Transverse colon (tissue), 4 donors: Measurements from ENCODE around the gene PDIK1L. TPM values are rescaled to one million over a fixed set of nuclear protein-coding genes. Genes with fewer than 3 reads are reported as not detected.

Experiments
- DNase-seq: peaks from one replicate; pipeline ENCODE4 v3.0.0-alpha.2; 2019
- H3K27ac ChIP-seq, 4 donors: fragments of 200-600 bp; sonication (generic); 2 replicates each; pipeline ENCODE4 v1.5.1; 2016 to 2018; ENCODE audit warnings: inconsistent platforms in 4 of 4
- H3K27me3 ChIP-seq: fragments of 200-600 bp; sonication (generic); 2 replicates; pipeline ENCODE4 v1.5.1; 2017; ENCODE audit warnings: inconsistent platforms
- H3K36me3 ChIP-seq, 4 donors: fragments of 200-600 bp; sonication (generic); 2 replicates each; pipeline ENCODE4 v1.5.1; 2017 to 2019; ENCODE audit warnings: inconsistent platforms in 4 of 4
- H3K4me1 ChIP-seq, 4 donors: fragments of 200-600 bp; sonication (generic); 2 replicates each; pipeline ENCODE4 v1.5.1; 2017 to 2020; ENCODE audit warnings: inconsistent platforms in 4 of 4
- H3K4me3 ChIP-seq, 4 donors: fragments of 200-600 bp; sonication (generic); 1 replicate in 1 of 4; 2 replicates in 3 of 4; pipeline versions ENCODE4 v1.5.1 to v1.6.1; 2017 to 2019; ENCODE audit warnings: inconsistent platforms in 4 of 4
- H3K9me3 ChIP-seq, 2 donors: fragments of 200-600 bp; sonication (generic); 2 replicates each; pipeline ENCODE4 v1.5.1; 2017 to 2019; ENCODE audit warnings: inconsistent platforms in 2 of 2
- EP300 ChIP-seq: sonication (generic); formaldehyde crosslinking; IDR thresholded peaks from one replicate; pipeline ENCODE4 v1.6.1; 2017; ENCODE audit warnings: antibody characterized with exemption, low read depth
- POLR2A ChIP-seq: fragments of 450-650 bp; IDR thresholded peaks from one replicate; pipeline ENCODE4 v1.6.1; 2016; ENCODE audit warnings: antibody characterized with exemption, mild to moderate bottlenecking, moderate library complexity
- POLR2AphosphoS5 ChIP-seq, 3 donors: sonication (generic); formaldehyde crosslinking; IDR thresholded peaks; one replicate each; pipeline ENCODE4 v1.6.1; 2016; ENCODE audit warnings: antibody characterized with exemption in 3 of 3
- WGBS, 2 donors: methylation state at CpG; one replicate each; pipeline ENCODE4 v1.1.5; 2018; ENCODE audit warnings: low coverage in 1 of 2; 5-methylcytosine and 5-hydroxymethylcytosine counted together
- in situ Hi-C, 4 donors: fragments of 200-750 bp; cut with MboI; loops; one replicate each; pipeline versions ENCODE4 v1.15.0 to v1.15.1; 2017; ENCODE audit warnings: low sequenced_read_pairs in 3 of 4, low pct_ligation_motif_present in 1 of 4, low pct_unique_long_range_greater_than_20kb in 1 of 4
- intact Hi-C: fragments of 100-400 bp; cut with DNase I; formaldehyde crosslinking; loops from one replicate; pipeline ENCODE4 v1.15.1; 2023; ENCODE audit warnings: low total_unique reads
- total RNA-seq, 4 donors: library from RNA; depleted of rRNA; stranded (reverse); fragments of >200 nt; gene quantifications; one replicate each; pipeline ENCODE4 v1.1.0, GENCODE V29; 2016
- TF ChIP-seq, protein P1 (sequence below), 5 experiments: fragments of 200-600 bp in 3 of 5; fragments of 450-650 bp in 2 of 5; sonication (generic) in 3 of 5; IDR thresholded peaks; 1 replicate in 2 of 5; 2 replicates in 3 of 5; pipeline ENCODE4 v1.5.1; 2016 to 2017; ENCODE audit warnings: antibody characterized with exemption in 5 of 5, inconsistent platforms in 3 of 5, mild to moderate bottlenecking in 2 of 5, moderate library complexity in 1 of 5

The PDIK1L gene
- 10 to 100 TPM in 2 of 4 donors, 1 to 10 TPM in 2; 4.0 to 15.6 (median 9.8) TPM for total RNA-seq

DNA sequence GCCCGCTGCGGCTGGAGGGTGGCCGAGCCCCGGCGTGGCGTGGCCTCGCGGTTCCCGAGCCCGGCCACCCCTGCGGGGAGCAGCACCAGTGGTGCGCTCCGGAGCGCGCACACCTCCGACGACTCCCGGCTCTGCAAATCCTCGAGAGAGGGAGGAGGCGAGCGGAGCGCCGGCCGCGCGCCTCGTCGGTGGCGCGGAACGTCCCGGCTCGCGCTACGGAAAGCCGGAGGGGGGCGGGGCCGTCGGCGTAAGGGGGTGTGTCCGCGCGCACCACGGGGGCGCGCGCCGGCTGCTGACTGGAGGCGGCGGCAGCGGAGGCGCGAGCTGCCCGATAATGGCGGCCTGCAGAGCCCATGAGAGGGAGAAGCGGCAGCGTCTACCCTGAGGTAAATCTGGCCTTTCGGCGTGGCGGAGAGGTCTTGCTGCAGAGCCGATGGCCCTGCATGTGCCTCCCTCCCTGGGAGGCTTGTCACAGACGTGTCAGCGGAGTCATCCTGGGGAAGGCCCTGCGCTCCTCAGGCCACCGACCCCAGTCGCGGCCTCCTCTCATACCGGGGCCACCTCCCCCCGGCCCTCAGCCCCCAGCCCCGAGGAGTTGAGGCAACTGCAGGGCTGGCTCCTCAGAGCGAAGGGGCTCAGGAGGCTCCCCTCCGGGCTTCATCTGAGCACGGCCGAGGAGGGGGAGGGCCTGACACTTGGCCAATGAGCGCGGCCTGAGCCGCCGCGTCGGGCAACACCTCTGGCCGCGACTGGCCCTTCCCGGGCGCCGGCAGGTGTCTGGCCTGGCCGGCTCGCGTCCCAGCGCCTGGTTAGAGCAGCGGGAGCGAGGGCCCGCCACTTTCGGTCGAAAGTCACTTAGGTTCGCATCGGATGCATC, at the start of gene PDIK1L:
Gene PDIK1L, plus strand, starts transcription at position 295 of the 877 bp plus-strand sequence. CDS start 2,485 bp downstream, outside the sequence.
- Histone ChIP-seq H3K4me3 (peak within 1 kb of the TSS; percentile 75 to 100 (median 94)), H3K4me1 (peaks cover 11 to 47% (median 33%) of the 10 kb centered on the region in 4 donors), H3K27me3 (no peaks in the 10 kb centered on the region), H3K27ac (peak within 1 kb of the TSS; percentile 97 to 99 (median 97)), H3K9me3 (no peaks in the 10 kb centered on the region), H3K36me3 (peaks cover 0 to 8% (median 0%) of the 10 kb centered on the region in 4 donors)
- TF ChIP-seq POLR2AphosphoS5 (IDR thresholded peaks at IDR 0.05) (peak; percentile 80 to 87 (median 86)), EP300 (no peak), POLR2A (peak; percentile 84)
- TF ChIP-seq, protein P1, sequence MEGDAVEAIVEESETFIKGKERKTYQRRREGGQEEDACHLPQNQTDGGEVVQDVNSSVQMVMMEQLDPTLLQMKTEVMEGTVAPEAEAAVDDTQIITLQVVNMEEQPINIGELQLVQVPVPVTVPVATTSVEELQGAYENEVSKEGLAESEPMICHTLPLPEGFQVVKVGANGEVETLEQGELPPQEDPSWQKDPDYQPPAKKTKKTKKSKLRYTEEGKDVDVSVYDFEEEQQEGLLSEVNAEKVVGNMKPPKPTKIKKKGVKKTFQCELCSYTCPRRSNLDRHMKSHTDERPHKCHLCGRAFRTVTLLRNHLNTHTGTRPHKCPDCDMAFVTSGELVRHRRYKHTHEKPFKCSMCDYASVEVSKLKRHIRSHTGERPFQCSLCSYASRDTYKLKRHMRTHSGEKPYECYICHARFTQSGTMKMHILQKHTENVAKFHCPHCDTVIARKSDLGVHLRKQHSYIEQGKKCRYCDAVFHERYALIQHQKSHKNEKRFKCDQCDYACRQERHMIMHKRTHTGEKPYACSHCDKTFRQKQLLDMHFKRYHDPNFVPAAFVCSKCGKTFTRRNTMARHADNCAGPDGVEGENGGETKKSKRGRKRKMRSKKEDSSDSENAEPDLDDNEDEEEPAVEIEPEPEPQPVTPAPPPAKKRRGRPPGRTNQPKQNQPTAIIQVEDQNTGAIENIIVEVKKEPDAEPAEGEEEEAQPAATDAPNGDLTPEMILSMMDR (IDR thresholded peaks at IDR 0.05): peak in 1 of 5 experiments; percentile 13
- in situ Hi-C loops (no loop called here), intact Hi-C loops (no loop called here)
- WGBS, 2 donors: 2% methylated on average over 49 of the region's 96 CpGs; no CpG with 5 or more reads in 1 of the 2 donors
- peak; percentile 95 for DNase-seq

DNA sequence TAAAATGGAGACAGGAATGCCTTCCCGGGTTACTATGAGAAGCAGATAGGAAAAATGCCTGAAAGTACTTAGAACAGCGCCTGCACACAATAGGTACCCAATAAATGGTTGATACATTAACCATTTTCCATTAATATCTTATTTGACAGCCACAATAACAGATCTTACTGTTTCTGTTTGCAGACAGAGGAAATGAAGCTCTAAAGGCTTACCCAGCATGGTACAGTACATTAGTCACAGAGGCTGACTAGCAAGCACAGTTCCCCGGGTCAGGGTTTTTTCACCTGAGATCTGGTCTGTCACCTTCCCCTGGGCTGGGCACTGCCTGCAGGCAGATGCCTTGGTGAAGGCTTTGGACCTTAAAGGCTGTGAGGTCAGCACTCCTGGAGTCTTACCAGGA, 47.1 kb upstream of the PDIK1L start:
- intact Hi-C loops (no loop called here), in situ Hi-C loops (no loop called here)
- Histone ChIP-seq H3K4me3 (no peak overlapping the region), H3K27ac (no peak overlapping the region), H3K36me3 (no peaks in the 10 kb centered on the region), H3K27me3 (peaks cover 6% of the 10 kb centered on the region), H3K9me3 (no peaks in the 10 kb centered on the region), H3K4me1 (no peaks in the 10 kb centered on the region)
- 74 to 83% methylated on average over 1 to 3 of the region's 3 CpGs for WGBS, 2 donors
- TF ChIP-seq POLR2AphosphoS5 (IDR thresholded peaks at IDR 0.05): no peak
- TF ChIP-seq POLR2A: no peak
- TF ChIP-seq, protein P1 (IDR thresholded peaks at IDR 0.05): no peak
- no peak for TF ChIP-seq EP300
- no peak for DNase-seq

DNA sequence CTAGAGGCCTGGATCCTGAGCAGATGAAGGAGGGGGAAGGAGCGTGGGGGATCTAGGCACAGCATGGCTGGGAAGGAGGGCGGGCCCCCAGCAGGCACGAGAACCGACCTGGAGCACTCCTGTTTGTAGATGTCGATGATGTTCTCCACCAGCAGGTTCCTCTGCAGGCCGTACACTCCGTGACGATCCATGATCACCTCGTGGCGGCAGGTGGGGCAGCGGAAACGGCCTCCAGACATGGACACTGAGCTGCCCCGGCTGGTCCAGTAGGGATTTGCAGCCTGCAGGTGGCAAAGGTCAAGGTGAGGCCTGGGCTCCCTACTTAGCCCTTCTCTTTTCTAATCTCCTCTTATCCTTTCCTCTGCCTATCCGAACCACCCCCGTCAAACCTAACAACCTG, 45.5 kb upstream of the PDIK1L start:
- no peak for DNase-seq
- in situ Hi-C loops (no loop called here), intact Hi-C loops (no loop called here)
- 80% methylated on average over 15 of the region's 15 CpGs; no CpG with 5 or more reads in 1 of the 2 donors for WGBS, 2 donors
- H3K36me3 ChIP-seq: no peaks in the 10 kb centered on the region
- H3K27me3 ChIP-seq: peaks cover 6% of the 10 kb centered on the region
- no peak overlapping the region for H3K27ac ChIP-seq
- H3K4me3 ChIP-seq: no peak overlapping the region
- H3K4me1 ChIP-seq: no peaks in the 10 kb centered on the region
- no peak for TF ChIP-seq POLR2AphosphoS5 (IDR thresholded peaks at IDR 0.05)
- H3K9me3 ChIP-seq: no peaks in the 10 kb centered on the region

DNA sequence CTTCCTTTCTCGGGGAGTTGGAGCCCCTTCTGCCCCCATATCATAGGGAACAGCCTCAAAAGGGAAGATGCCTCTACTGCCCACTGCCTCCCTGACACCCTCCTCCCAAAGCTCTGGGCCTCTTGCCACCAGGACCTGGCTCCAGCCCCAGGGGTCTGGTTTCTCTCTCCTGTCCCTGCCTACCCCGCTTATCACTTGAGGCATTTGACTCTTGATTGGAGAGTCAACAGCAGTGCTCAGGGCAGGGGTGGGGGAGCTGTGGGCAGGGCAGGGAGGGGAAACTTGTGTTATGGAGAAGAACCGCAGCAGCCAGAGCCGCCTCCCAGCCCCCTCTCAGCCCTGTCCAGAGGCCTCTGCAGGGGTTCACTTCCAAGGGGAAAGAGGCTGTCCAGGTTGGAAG, 44.8 kb upstream of the PDIK1L start:
- H3K4me1 ChIP-seq: no peaks in the 10 kb centered on the region
- no peak overlapping the region for H3K27ac ChIP-seq
- H3K27me3 ChIP-seq: peaks cover 6% of the 10 kb centered on the region
- no peak overlapping the region for H3K4me3 ChIP-seq
- H3K9me3 ChIP-seq: no peaks in the 10 kb centered on the region
- no peaks in the 10 kb centered on the region for H3K36me3 ChIP-seq
- TF ChIP-seq POLR2AphosphoS5 (IDR thresholded peaks at IDR 0.05) (no peak), POLR2A (no peak), EP300 (no peak)
- TF ChIP-seq, protein P1 (IDR thresholded peaks at IDR 0.05): no peak
- intact Hi-C loops (no loop called here), in situ Hi-C loops (no loop called here)
- no peak for DNase-seq
- WGBS, 2 donors: 69 to 81% methylated on average over 2 to 4 of the region's 4 CpGs
